ENCODE measurements around the gene UBTD2.

- TF ChIP-seq ZNF384 (IDR thresholded peaks at IDR 0.05): no peak
- TF ChIP-seq SP1 (IDR thresholded peaks at IDR 0.05): no peak
- no peak for TF ChIP-seq CTBP1 (IDR thresholded peaks at IDR 0.05; ENCODE audit: borderline replicate concordance)
- no peak for TF ChIP-seq BHLHE40 (IDR thresholded peaks at IDR 0.05; ENCODE audit: borderline replicate concordance)
- TF ChIP-seq NFRKB (IDR thresholded peaks at IDR 0.05): no peak
- no peak for TF ChIP-seq SUZ12 (IDR thresholded peaks at IDR 0.05)
- no peak for TF ChIP-seq FOXA1 (IDR thresholded peaks at IDR 0.05)
- TF ChIP-seq ELF4 (IDR thresholded peaks at IDR 0.05): no peak
- no peak for TF ChIP-seq FOXK2 (IDR thresholded peaks at IDR 0.05)
- no peak for TF ChIP-seq LEF1 (IDR thresholded peaks at IDR 0.05; ENCODE audit: borderline replicate concordance)
- no peak for TF ChIP-seq TARDBP (IDR thresholded peaks at IDR 0.05)
- no peak for TF ChIP-seq PKNOX1 (IDR thresholded peaks at IDR 0.05)
Measured at GRCh38 chr5:172293745-172294342, 10.3 kb upstream of the UBTD2 start.

Measured in HEK293T (cell line).